Mesenchymal stem cell (in vitro differentiated cells and primary cell): ENCODE results near the gene F8A3. TPM values are rescaled to one million over a fixed set of nuclear protein-coding genes. Genes with fewer than 3 reads are reported as not detected.

Experiments
- small RNA-seq: library from polyadenylated mRNA; stranded (forward); fragments of <200 nt; extraction: miRNeasy Mini kit (QIAGEN cat#:217004); gene quantifications from one replicate; pipeline ENCODE3, GENCODE V24; 2013; ENCODE audit warnings: low read depth

Gene F8A3

Small RNA genes within 50 kb of the gene (small RNA-seq; reads per million reads assigned to genes)
- gene MIR1184-3, result not detected
